Activated CD8-positive, alpha-beta T cell treated with anti-CD3 and anti-CD28 coated beads for 36 hours (primary cell): ENCODE measurements around the gene MISFA. TPM values are rescaled to one million over a fixed set of nuclear protein-coding genes. Genes with fewer than 3 reads are reported as not detected.

ENCODE experiments used
- ATAC-seq: fragments of 200-7000 bp; cut with Tn5 transposase; one replicate; pipeline ENCODE4 v1.10.0; 2021; ENCODE audit warnings: mild to moderate bottlenecking, moderate library complexity
- CTCF ChIA-PET: fragments of 350-600 bp; sonication (Branson Sonifier 250); formaldehyde crosslinking; loops from one replicate; lab custom pipeline; 2021; ENCODE audit warnings: antibody characterized with exemption; lab: Charles Lee
- POLR2A ChIA-PET: fragments of 350-600 bp; sonication (Branson Sonifier 250); formaldehyde crosslinking; loops from one replicate; lab custom pipeline; 2021; ENCODE audit warnings: antibody characterized with exemption; lab: Charles Lee
- DNase-seq: peaks from one replicate; pipeline ENCODE4 v3.0.0-alpha.2; 2020
- H3K27ac Mint-ChIP-seq: one replicate; pipeline ENCODE4 v1.8.0; 2021; ENCODE audit warnings: mild to moderate bottlenecking, mixed read lengths
- H3K27me3 Mint-ChIP-seq: one replicate; pipeline ENCODE4 v1.8.0; 2021; ENCODE audit warnings: mixed read lengths
- H3K36me3 Mint-ChIP-seq: one replicate; pipeline ENCODE4 v1.8.0; 2021; ENCODE audit warnings: low read depth, mixed read lengths
- H3K4me1 Mint-ChIP-seq: one replicate; pipeline ENCODE4 v1.8.0; 2021; ENCODE audit warnings: low read depth, mixed read lengths
- H3K4me3 Mint-ChIP-seq: one replicate; pipeline ENCODE4 v1.8.0; 2021; ENCODE audit warnings: mild to moderate bottlenecking, moderate library complexity, mixed read lengths
- H3K9me3 Mint-ChIP-seq: one replicate; pipeline ENCODE4 v1.8.0; 2021; ENCODE audit warnings: mixed read lengths
- CTCF ChIP-seq: fragments of 200-600 bp; IDR thresholded peaks from one replicate; pipeline ENCODE4 v1.8.0; 2022; ENCODE audit warnings: antibody characterized with exemption, mild to moderate bottlenecking
- intact Hi-C: fragments of 100-400 bp; cut with micrococcal nuclease; formaldehyde crosslinking; loops from one replicate; pipeline ENCODE4 v1.10.0; 2022
- total RNA-seq, 2 experiments: library from RNA; stranded (reverse); gene quantifications; one replicate each; pipeline ENCODE4 v1.2.3, GENCODE V29; 2021

MISFA gene
- 1 to 10 TPM in 1 of 2 experiments, under 1 TPM in 1; 0.67 to 1.1 TPM for total RNA-seq

GRCh38 chr11:18599739-18600230 is at the start of gene MISFA:
MISFA (plus strand) TSS chr11:18599789; CDS start chr11:18599929, 140 bp downstream.
- CTCF ChIA-PET, result interaction anchor here (1.8 kb wide), 1 partner anchor 60 kb away, joined by 4 read pairs; no protein-coding TSS in a partner anchor
- Mint-ChIP-seq H3K27ac (no peak within 1 kb of the TSS), H3K4me3 (no peak within 1 kb of the TSS), H3K27me3 (no peaks in the 10 kb centered on the region), H3K36me3 (no peaks in the 10 kb centered on the region), H3K4me1 (no peaks in the 10 kb centered on the region), H3K9me3 (no peaks in the 10 kb centered on the region)
- no peak for TF ChIP-seq CTCF
- DNase-seq, result no peak
- intact Hi-C loops, result no loop called here
- no peak for ATAC-seq
- POLR2A ChIA-PET, result interaction anchor here (0.5 kb wide), 1 partner anchor 29 kb away, joined by 3 read pairs; no protein-coding TSS in a partner anchor

GRCh38 chr11:18563090-18563730 is 36.4 kb upstream of the MISFA start:
- DNase-seq (no peak), ATAC-seq (no peak)
- ChIA-PET CTCF (interaction anchor here (2.6 kb wide), 1 partner anchor 23 kb away, joined by 8 read pairs; no protein-coding TSS in a partner anchor), POLR2A (no interaction called here)
- Mint-ChIP-seq H3K27ac (no peak overlapping the region), H3K4me3 (no peak overlapping the region), H3K4me1 (no peaks in the 10 kb centered on the region), H3K9me3 (no peaks in the 10 kb centered on the region), H3K27me3 (no peaks in the 10 kb centered on the region), H3K36me3 (peaks cover 6% of the 10 kb centered on the region)
- no peak for TF ChIP-seq CTCF
- intact Hi-C loops, result no loop called here

GRCh38 chr11:18564149-18564548 is 35.4 kb upstream of the MISFA start:
- H3K27me3 Mint-ChIP-seq, result no peaks in the 10 kb centered on the region
- no peak for TF ChIP-seq CTCF
- DNase-seq (no peak), ATAC-seq (no peak)
- H3K36me3 Mint-ChIP-seq, result peaks cover 6% of the 10 kb centered on the region
- H3K27ac Mint-ChIP-seq, result no peak overlapping the region
- H3K9me3 Mint-ChIP-seq, result no peaks in the 10 kb centered on the region
- intact Hi-C loops, result no loop called here
- H3K4me1 Mint-ChIP-seq, result no peaks in the 10 kb centered on the region
- no peak overlapping the region for H3K4me3 Mint-ChIP-seq
- POLR2A ChIA-PET, result no interaction called here
- CTCF ChIA-PET, result interaction anchor here (0.6 to 2.6 kb wide), 2 partner anchors 24 to 557 kb away, joined by 4 to 8 read pairs; no protein-coding TSS in a partner anchor

- ChIA-PET POLR2A (no interaction called here), CTCF (no interaction called here)
- H3K4me3 Mint-ChIP-seq, result no peak overlapping the region
- ATAC-seq (no peak), DNase-seq (no peak)
- H3K27me3 Mint-ChIP-seq, result no peaks in the 10 kb centered on the region
- intact Hi-C loops, result no loop called here
- no peak overlapping the region for H3K27ac Mint-ChIP-seq
- peaks cover 9% of the 10 kb centered on the region for H3K36me3 Mint-ChIP-seq
- no peaks in the 10 kb centered on the region for H3K9me3 Mint-ChIP-seq
- no peak for TF ChIP-seq CTCF
- no peaks in the 10 kb centered on the region for H3K4me1 Mint-ChIP-seq
Observed at GRCh38 chr11:18566406-18566805, 33.2 kb upstream of the MISFA start.

GRCh38 chr11:18567081-18567480 is 32.5 kb upstream of the MISFA start:
- Mint-ChIP-seq H3K27ac (no peak overlapping the region), H3K4me3 (no peak overlapping the region), H3K36me3 (peaks cover 9% of the 10 kb centered on the region), H3K9me3 (no peaks in the 10 kb centered on the region), H3K27me3 (no peaks in the 10 kb centered on the region), H3K4me1 (no peaks in the 10 kb centered on the region)
- no peak for TF ChIP-seq CTCF
- ChIA-PET POLR2A (interaction anchor here (0.6 kb wide), 1 partner anchor 468 kb away, joined by 3 read pairs; no protein-coding TSS in a partner anchor), CTCF (interaction anchor here (1.5 kb wide), 1 partner anchor 164 kb away, joined by 5 read pairs; no protein-coding TSS in a partner anchor)
- DNase-seq, result no peak
- intact Hi-C loops, result no loop called here
- ATAC-seq, result no peak
